Astrocyte (in vitro differentiated cells and primary cell): ENCODE data around the gene CWC27.

Experiments used
- CTCF ChIP-seq: IDR thresholded peaks from 2 replicates; pipeline ENCODE4 v1.5.1; 2011; ENCODE audit warnings: low read depth, mild to moderate bottlenecking, inconsistent platforms, low read length, moderate library complexity; ENCODE audit not compliant: insufficient read depth
- EZH2 ChIP-seq: IDR thresholded peaks from 2 replicates; pipeline ENCODE4 v1.6.1; 2012; ENCODE audit warnings: mild to moderate bottlenecking, low read length, inconsistent platforms; ENCODE audit not compliant: insufficient read depth

GRCh38 chr5:64949331-64949730 lies 180.6 kb downstream of the CWC27 start:
- TF ChIP-seq CTCF (no peak), EZH2 (no peak)
